ENCODE results near the gene IPP. TPM values are rescaled to one million over a fixed set of nuclear protein-coding genes. Genes with fewer than 3 reads are reported as not detected.

IPP gene
- total RNA-seq, 2 experiments from 2014 or later: 6.0 to 6.6 TPM

DNA sequence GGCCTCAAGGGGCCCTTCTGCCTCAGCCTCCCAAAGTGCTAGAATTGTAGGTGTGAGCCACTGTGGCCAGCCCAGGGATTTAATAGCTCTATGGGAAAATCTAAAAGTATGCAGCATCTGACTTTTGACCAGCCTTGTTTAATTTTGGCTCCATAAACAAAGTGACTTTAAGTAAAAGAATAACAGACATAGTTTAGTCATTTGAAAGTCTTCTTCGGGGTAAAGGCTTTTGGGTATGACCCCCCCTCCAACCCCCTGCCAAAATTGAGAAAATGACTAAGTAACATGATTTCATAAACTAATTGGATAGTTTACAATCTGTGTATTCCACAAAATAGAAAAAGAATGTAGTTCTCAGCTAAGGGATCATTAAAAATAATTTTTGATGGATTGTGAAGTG lies 81.1 kb downstream of the IPP start:
- DNase-seq: no peak
- H3K4me3 Mint-ChIP-seq: no peak overlapping the region

GRCh38 chr1:45668526-45668925 lies 81.9 kb downstream of the IPP start:
- Histone ChIP-seq H3K36me3 (ENCODE audit: insufficient read depth, low read length) (no peaks in the 10 kb centered on the region), H3K27ac (ENCODE audit: low read depth in 1 of 2, low read length in 2 of 2) (no peak overlapping the region), H3K9me3 (ENCODE audit: control insufficient read depth in 1 of 2, insufficient read depth in 1 of 2, low read length in 2 of 2) (no peaks in the 10 kb centered on the region), H3K4me1 (ENCODE audit: insufficient read depth, low read length) (peaks cover 30% of the 10 kb centered on the region), H3K27me3 (ENCODE audit: control insufficient read depth in 1 of 2, insufficient read depth in 2 of 2, low read length in 2 of 2) (no peaks in the 10 kb centered on the region), H3K4me3 (ENCODE audit: low read length) (no peak overlapping the region)
- Mint-ChIP-seq H3K27me3 (no peaks in the 10 kb centered on the region), H3K36me3 (ENCODE audit: low read depth) (peaks cover 41% of the 10 kb centered on the region), H3K4me3 (no peak overlapping the region), H3K27ac (peak overlapping the region; percentile 21), H3K9me3 (no peaks in the 10 kb centered on the region), H3K4me1 (ENCODE audit: low read depth) (peaks cover 62% of the 10 kb centered on the region)
- intact Hi-C loops (cut with DNase I, micrococcal nuclease): no loop called here
- no peak for TF ChIP-seq CTCF (IDR thresholded peaks at IDR 0.05)
- no peak for DNase-seq
- CTCF ChIA-PET: interaction anchor here (1.0 kb wide), 1 partner anchor 868 kb away, joined by 3 read pairs; the partner anchor contains the start of gene PLK3
- no peak for ATAC-seq (ENCODE audit: poor library complexity)
- POLR2A ChIA-PET: no interaction called here

More for the DNA sequence above, 81.1 kb downstream of the IPP start:
- POLR2A ChIA-PET: no interaction called here
- TF ChIP-seq CTCF (IDR thresholded peaks at IDR 0.05): no peak
- Histone ChIP-seq H3K4me3 (ENCODE audit: low read length) (no peak overlapping the region), H3K27me3 (ENCODE audit: control insufficient read depth in 1 of 2, insufficient read depth in 2 of 2, low read length in 2 of 2) (no peaks in the 10 kb centered on the region), H3K27ac (ENCODE audit: low read depth in 1 of 2, low read length in 2 of 2) (no peak overlapping the region), H3K36me3 (ENCODE audit: insufficient read depth, low read length) (no peaks in the 10 kb centered on the region), H3K4me1 (ENCODE audit: insufficient read depth, low read length) (peaks cover 33% of the 10 kb centered on the region), H3K9me3 (ENCODE audit: control insufficient read depth in 1 of 2, insufficient read depth in 1 of 2, low read length in 2 of 2) (no peaks in the 10 kb centered on the region)
- Mint-ChIP-seq H3K27me3 (no peaks in the 10 kb centered on the region), H3K36me3 (ENCODE audit: low read depth) (peaks cover 49% of the 10 kb centered on the region), H3K4me1 (ENCODE audit: low read depth) (peaks cover 68% of the 10 kb centered on the region), H3K9me3 (no peaks in the 10 kb centered on the region), H3K27ac (peak overlapping the region; percentile 21)
- no peak for ATAC-seq (ENCODE audit: poor library complexity)
- CTCF ChIA-PET: interaction anchor here (1.0 kb wide), 1 partner anchor 869 kb away, joined by 3 read pairs; the partner anchor contains the start of gene PLK3
- intact Hi-C loops (cut with DNase I, micrococcal nuclease): no loop called here

- Mint-ChIP-seq H3K36me3 (ENCODE audit: low read depth) (peaks cover 40% of the 10 kb centered on the region), H3K4me1 (ENCODE audit: low read depth) (peaks cover 58% of the 10 kb centered on the region), H3K9me3 (no peaks in the 10 kb centered on the region), H3K4me3 (no peak overlapping the region), H3K27me3 (no peaks in the 10 kb centered on the region), H3K27ac (peak overlapping the region; percentile 21)
- no peak overlapping the region for H3K27ac ChIP-seq (ENCODE audit: low read depth in 1 of 2, low read length in 2 of 2)
- H3K36me3 ChIP-seq (ENCODE audit: insufficient read depth, low read length): no peaks in the 10 kb centered on the region
- ATAC-seq (ENCODE audit: poor library complexity) (no peak), DNase-seq (no peak)
- no peaks in the 10 kb centered on the region for H3K9me3 ChIP-seq (ENCODE audit: control insufficient read depth in 1 of 2, insufficient read depth in 1 of 2, low read length in 2 of 2)
- no peaks in the 10 kb centered on the region for H3K27me3 ChIP-seq (ENCODE audit: control insufficient read depth in 1 of 2, insufficient read depth in 2 of 2, low read length in 2 of 2)
- H3K4me1 ChIP-seq (ENCODE audit: insufficient read depth, low read length): peaks cover 21% of the 10 kb centered on the region
- POLR2A ChIA-PET: no interaction called here
- TF ChIP-seq CTCF (IDR thresholded peaks at IDR 0.05): no peak
- no peak overlapping the region for H3K4me3 ChIP-seq (ENCODE audit: low read length)
- intact Hi-C loops (cut with DNase I, micrococcal nuclease): no loop called here
- CTCF ChIA-PET: no interaction called here
Observed at GRCh38 chr1:45667321-45668111, 82.9 kb downstream of the IPP start.

Measured in CD4-positive, alpha-beta T cell (primary cell).